ENCODE data around the gene MRPL55.
"Not testable (repeated sequence)": the region's sequence is repeated elsewhere in the genome, so short reads cannot be mapped to it uniquely, and the experiment has no call there.

The MRPL55 gene

DNA sequence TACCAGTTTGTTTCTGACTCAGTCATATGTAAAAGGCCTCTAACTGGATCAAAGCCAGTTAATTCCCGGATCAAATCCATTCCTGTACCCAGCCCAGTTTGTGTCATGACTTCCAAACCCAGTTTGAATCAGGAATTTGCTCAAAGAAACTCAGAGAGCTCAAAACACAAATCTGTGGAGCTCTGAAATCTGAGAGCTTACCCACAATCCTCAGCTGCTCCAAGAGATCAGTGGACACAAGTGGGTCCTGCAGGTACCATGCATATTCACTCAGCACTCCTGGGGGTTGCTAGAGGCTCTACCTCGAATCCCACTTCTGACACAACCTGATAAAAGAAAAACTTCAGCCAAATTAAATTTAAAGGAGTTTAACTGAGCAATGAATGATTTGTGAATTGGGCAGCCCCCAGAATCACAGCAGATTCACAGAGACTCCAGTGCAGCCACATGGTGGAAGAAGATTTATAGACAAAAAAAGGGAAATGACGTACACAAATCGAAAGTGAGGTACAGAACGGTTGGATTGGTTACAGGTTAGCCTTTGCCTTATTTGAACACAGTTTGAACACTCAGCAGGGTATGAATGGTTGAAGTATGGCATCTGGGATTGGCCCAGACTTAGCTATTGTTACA lies 11.9 kb upstream of the MRPL55 start:
- no peak for DNase-seq

- DNase-seq: no peak
Measured at GRCh38 chr1:228120351-228120750, 11.3 kb upstream of the MRPL55 start.

DNA sequence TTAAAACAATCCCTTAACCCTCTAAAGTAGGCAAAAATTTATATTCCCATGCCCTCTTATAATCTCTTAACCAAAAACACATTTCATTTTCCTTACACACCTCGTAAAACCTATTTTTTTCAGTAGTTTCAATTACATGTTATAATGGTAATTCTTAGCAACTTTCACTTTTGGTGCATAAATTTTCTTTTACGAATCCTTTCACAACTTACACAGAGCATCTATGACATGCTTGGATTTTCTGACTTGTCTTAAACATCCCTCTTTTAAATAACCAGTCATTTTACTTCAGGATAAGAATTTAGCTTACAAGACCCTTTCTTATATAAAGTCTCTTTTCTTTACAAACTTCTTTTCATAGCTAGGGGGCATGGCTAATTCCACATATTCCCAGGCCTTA lies 8.9 kb upstream of the MRPL55 start:
- DNase-seq: no peak

GRCh38 chr1:228117335-228117734 lies 8.2 kb upstream of the MRPL55 start:
- DNase-seq: no peak

- no peak for DNase-seq
Measured at GRCh38 chr1:228114827-228115226, 5.7 kb upstream of the MRPL55 start.

- DNase-seq: no peak
Measured at GRCh38 chr1:228112617-228113016, 3.5 kb upstream of the MRPL55 start.

DNA sequence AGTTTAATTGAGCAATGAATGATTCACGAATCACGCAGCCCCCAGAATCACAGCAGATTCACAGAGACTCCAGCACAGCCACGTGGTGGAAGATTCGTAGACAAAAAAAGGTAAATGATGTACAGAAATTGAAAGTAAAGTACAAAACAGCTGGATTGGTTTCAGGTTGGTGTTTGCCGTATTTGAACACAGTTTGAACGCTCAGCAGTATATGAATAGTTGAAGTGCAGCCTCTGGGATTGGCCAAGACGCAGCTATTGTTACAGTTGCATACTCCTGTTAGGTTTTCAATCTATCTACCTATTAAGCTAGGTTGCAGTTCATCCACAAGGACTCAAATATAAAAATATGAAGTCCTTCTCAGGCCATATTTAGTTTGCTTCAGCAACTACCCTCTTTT lies 3.1 kb upstream of the MRPL55 start:
- DNase-seq: no peak

DNA sequence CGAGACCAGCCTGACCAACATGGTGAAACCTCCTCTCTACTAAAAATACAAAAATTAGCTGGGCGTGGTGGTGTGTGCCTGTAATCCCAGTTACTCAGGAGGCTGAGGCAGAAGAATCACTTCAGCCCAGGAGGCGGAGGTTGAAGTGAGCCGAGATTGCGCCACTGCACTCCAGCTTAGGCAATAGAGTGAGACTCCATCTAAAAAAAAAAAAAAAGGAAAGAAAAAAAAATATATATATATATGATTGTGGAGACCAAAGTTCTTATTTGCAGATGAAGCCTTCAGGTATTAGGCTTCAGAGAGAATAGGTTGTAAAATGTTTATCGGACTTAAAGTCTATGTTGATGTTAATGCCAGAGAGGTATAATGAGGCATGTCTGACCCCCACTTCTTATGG lies 2.2 kb upstream of the MRPL55 start:
- DNase-seq: not testable (repeated sequence)

DNA sequence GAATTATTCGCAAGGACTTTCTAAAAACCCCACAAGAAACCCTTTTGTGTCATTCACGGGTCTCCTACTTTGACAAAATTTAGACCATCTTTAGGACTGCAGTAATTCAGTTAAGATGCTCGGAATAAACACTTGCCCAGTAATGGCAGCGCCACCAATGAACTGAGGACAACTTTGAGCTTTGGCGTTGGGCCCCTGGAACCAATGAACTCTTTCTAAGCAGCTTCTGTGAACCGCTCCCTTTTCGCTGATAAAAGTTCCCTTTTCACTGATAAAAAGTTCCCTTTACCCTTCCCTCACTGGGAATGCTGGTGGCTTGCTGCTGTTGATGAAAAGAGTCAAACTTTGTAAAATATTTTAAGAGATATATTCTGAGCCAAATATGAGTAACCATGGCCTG lies 1.5 kb upstream of the MRPL55 start:
- DNase-seq: no peak

DNA sequence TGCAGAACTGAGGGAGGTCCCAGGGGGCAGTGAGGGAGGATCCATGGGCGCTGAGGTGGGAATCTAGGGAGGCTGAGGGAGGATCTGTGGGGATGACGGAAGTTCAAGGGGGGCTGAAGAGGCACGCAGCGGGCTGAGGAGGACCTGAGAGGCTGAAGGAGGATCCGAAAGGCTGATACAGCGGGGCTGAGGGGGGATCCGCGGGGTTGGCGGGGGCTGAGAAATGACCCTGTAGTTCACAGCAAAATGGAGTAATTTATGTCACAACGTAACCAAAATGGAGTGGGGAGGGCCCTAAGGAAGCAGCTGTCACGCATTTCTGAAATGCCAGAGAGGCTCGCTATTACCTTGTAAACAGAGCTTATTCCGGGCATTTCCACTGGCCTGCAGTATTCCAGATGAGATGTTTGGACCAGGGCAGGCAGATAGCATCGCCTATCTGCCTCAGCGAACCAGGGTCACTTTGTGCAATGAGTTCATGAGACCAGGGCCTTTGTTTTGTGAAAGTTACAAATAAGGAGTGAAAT lies 926 bp upstream of the MRPL55 start:
- no peak for DNase-seq

GRCh38 chr1:228108742-228109072 lies 392 bp downstream of the MRPL55 start:
- DNase-seq: no peak

- no peak for DNase-seq
Measured at GRCh38 chr1:228108055-228108690, 926 bp downstream of the MRPL55 start.

- no peak for DNase-seq
Measured at GRCh38 chr1:228107636-228108035, 1.5 kb downstream of the MRPL55 start.

DNA sequence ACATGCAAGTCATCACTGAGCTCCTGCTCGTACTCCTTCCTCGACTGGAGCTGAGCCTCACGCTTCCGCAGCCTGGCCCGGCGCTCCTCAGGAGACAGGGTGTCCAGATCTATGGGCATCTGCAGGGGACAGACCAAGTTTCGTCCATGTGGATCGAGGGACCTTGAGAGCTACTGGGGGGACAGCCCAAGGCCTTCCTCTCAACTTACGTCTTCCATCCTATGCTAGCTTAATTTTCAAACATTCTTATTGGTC lies 2.4 kb downstream of the MRPL55 start:
- no peak for DNase-seq

GRCh38 chr1:228105996-228106799 lies 2.9 kb downstream of the MRPL55 start:
- DNase-seq: no peak

- DNase-seq: no peak
Measured at GRCh38 chr1:228105270-228105995, 3.7 kb downstream of the MRPL55 start.

GRCh38 chr1:228104526-228105269 lies 4.4 kb downstream of the MRPL55 start:
- DNase-seq: no peak

DNA sequence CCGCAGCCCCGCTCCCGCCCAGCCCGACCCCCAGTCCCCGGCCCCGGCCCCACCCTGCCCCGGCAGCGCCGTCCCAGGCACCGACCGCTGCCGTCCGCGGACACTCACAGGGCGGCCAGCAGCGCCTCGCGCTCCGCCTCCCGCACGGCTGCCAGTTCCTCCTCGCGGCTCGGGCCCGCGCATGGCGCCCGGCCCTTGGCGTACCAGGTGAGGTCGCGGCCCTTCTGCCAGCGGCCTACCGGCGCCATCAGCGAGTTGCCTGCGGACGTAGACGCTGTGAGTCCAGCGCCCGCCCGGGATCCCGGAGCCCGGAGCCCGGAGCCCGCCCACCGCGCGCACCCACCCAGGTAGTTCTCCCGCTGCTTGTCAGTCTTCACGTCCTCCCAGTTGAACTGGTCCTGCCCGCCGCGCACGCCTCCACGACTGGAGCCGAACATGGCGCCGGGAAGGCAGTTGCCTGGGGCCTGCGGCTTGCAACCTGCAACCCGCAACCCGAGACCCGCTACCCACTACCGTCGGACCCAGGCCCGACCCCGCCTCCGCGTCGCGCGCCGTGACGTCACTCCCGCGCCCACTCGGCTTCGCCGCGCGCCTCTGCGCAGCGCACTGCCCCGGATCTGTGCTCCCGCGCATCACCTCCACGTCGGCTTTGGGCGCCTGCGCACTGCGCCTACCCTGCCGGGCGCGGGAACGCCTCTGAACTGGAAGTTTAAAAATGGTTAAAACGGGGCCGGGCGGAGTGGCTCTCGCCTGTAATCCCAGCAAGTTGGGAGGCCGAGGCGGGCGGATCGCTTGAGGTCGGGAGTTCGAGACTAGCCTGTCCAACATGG lies 6.1 kb downstream of the MRPL55 start, which contains the start of gene C1orf35:
Gene C1orf35 (minus strand): TSS at position 535 of the 830 bp plus-strand sequence. CDS start 98 bp downstream, at position 437.
- peak; percentile 98 for DNase-seq

DNA sequence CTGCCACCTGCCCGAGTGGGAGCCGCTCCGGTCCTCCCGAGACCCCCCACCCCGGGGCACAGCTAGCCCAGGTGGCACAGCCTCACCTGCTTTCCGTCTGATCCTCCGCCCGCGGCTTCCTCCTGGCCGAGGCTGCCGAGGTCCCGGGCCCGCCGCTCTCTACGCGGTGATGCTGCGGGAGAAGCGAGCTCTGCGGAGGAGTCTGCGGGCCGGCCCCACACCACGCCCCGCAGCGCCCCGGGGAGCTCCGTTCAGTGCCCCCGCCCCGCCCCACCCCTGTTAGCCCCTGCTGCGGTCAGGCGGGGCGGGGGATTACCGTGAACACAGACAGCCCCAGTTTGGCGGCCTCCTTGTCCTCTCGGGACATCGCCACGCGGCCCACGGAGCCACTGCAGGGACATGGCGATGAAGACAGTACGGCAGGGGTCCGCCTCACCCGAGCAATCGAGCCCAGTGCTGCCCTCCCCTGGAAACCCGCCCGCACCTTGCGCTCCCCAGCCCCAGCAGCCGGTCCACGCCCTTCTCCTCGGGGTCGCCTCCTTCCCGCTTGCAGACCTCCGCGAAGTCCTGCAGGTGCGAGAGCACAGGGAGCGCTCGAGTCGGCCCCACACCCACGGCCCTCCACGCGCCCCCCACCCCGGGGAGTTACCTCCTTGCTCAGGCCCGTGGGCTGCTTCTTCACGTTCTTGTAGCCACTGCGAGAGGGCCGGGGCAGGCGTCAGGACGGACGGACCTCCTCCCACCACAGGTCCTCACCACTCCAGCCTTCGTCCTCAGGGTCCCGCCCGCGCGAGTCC lies 6.9 kb downstream of the MRPL55 start:
- DNase-seq: peak; percentile 63

- no peak for DNase-seq
Measured at GRCh38 chr1:228101614-228101993, 7.5 kb downstream of the MRPL55 start.

All from retina (tissue), 1 donor.